ENCODE results near the gene TMPRSS7.
"Not testable (repeated sequence)": the region's sequence is repeated elsewhere in the genome, so short reads cannot be mapped to it uniquely, and the experiment has no call there.

Gene TMPRSS7

GRCh38 chr3:112047264-112047663 lies 12.7 kb downstream of the TMPRSS7 start:
- TF ChIP-seq CTCF (IDR thresholded peaks at IDR 0.05; ENCODE audit: borderline replicate concordance, control extremely low read depth, extremely low read depth, insufficient read depth, missing control alignments), result no peak
- in situ Hi-C loops (cut with MboI; ENCODE audit: low sequenced_read_pairs, unreplicated experiment), result no loop called here
- no peak for DNase-seq (ENCODE audit: low spot score)

- no peak for TF ChIP-seq CTCF (IDR thresholded peaks at IDR 0.05; ENCODE audit: borderline replicate concordance, control extremely low read depth, extremely low read depth, insufficient read depth, missing control alignments)
- DNase-seq (ENCODE audit: low spot score), result no peak
- in situ Hi-C loops (cut with MboI; ENCODE audit: low sequenced_read_pairs, unreplicated experiment), result no loop called here
These were observed 14.4 kb downstream of the TMPRSS7 start for GRCh38 chr3:112048911-112049310.

- in situ Hi-C loops (cut with MboI; ENCODE audit: low sequenced_read_pairs, unreplicated experiment), result no loop called here
- DNase-seq (ENCODE audit: low spot score), result no peak
- TF ChIP-seq CTCF (IDR thresholded peaks at IDR 0.05; ENCODE audit: borderline replicate concordance, control extremely low read depth, extremely low read depth, insufficient read depth, missing control alignments), result no peak
These were observed 18.7 kb downstream of the TMPRSS7 start for GRCh38 chr3:112053229-112053628.

GRCh38 chr3:112056451-112056929 lies 22.0 kb downstream of the TMPRSS7 start:
- no peak for DNase-seq (ENCODE audit: low spot score)
- in situ Hi-C loops (cut with MboI; ENCODE audit: low sequenced_read_pairs, unreplicated experiment), result no loop called here

GRCh38 chr3:112059497-112059896 lies 25.0 kb downstream of the TMPRSS7 start:
- no peak for TF ChIP-seq CTCF (IDR thresholded peaks at IDR 0.05; ENCODE audit: borderline replicate concordance, control extremely low read depth, extremely low read depth, insufficient read depth, missing control alignments)
- no peak for DNase-seq (ENCODE audit: low spot score)
- in situ Hi-C loops (cut with MboI; ENCODE audit: low sequenced_read_pairs, unreplicated experiment), result no loop called here

More at GRCh38 chr3:112056451-112056929, 22.0 kb downstream of the TMPRSS7 start:
- TF ChIP-seq CTCF (IDR thresholded peaks at IDR 0.05; ENCODE audit: borderline replicate concordance, control extremely low read depth, extremely low read depth, insufficient read depth, missing control alignments), result no peak

GRCh38 chr3:112061152-112061551 lies 26.6 kb downstream of the TMPRSS7 start:
- no peak for DNase-seq (ENCODE audit: low spot score)
- in situ Hi-C loops (cut with MboI; ENCODE audit: low sequenced_read_pairs, unreplicated experiment), result no loop called here
- no peak for TF ChIP-seq CTCF (IDR thresholded peaks at IDR 0.05; ENCODE audit: borderline replicate concordance, control extremely low read depth, extremely low read depth, insufficient read depth, missing control alignments)

- in situ Hi-C loops (cut with MboI; ENCODE audit: low sequenced_read_pairs, unreplicated experiment); DNase-seq (ENCODE audit: low spot score): not testable (repeated sequence)
These were observed 38.0 kb downstream of the TMPRSS7 start for GRCh38 chr3:112072387-112073060.

All from GM13976 (cell line).